PFSK-1 (cell line): ENCODE results near the gene MYO16.

Experiments
- FOXP2 ChIP-seq: optimal IDR thresholded peaks from 2 replicates; pipeline ENCODE3; 2011; ENCODE audit warnings: borderline replicate concordance, control low read depth, inconsistent platforms; ENCODE audit not compliant: insufficient read depth; ENCODE audit errors: extremely low read length, extremely low read depth
- POLR2AphosphoS5 ChIP-seq: IDR thresholded peaks from 2 replicates; pipeline ENCODE4 v1.6.1; 2012; ENCODE audit warnings: low read depth, mild to moderate bottlenecking, control low read depth, low read length, moderate library complexity
- TAF1 ChIP-seq: IDR thresholded peaks from 2 replicates; pipeline ENCODE4 v1.6.1; 2012; ENCODE audit warnings: low read length, control low read depth, borderline replicate concordance; ENCODE audit not compliant: insufficient read depth
- TF ChIP-seq, protein P1 (sequence below), 2 experiments: IDR thresholded peaks; 2 replicates each; pipeline versions ENCODE4 v1.6.1 to v1.8.0; 2011 to 2012; ENCODE audit warnings: low read depth in 2 of 2, low read length in 2 of 2, control low read depth in 1 of 2, inconsistent platforms in 1 of 2, mild to moderate bottlenecking in 1 of 2, moderate library complexity in 1 of 2; ENCODE audit not compliant: insufficient read depth in 1 of 2

DNA sequence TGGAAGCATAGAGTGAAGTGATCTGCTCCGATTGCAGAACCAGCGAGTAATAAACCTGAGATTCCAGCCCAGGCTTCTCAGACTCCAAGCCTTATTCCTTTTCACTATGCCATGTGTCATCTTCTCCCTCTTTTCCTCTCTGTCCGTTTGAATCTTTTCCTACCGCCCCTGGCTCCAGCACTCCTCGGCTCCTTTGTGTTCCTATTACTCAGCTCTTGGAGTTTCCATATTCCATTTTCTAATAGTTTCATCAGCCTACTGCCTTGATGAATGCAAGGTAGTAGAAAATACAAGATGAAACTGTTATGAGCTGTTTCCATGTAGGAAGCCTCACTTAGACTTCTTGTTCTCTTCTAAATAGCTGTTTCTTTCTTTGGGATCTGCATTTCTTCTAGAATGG lies 138.6 kb downstream of the MYO16 start:
- TF ChIP-seq, protein P1, sequence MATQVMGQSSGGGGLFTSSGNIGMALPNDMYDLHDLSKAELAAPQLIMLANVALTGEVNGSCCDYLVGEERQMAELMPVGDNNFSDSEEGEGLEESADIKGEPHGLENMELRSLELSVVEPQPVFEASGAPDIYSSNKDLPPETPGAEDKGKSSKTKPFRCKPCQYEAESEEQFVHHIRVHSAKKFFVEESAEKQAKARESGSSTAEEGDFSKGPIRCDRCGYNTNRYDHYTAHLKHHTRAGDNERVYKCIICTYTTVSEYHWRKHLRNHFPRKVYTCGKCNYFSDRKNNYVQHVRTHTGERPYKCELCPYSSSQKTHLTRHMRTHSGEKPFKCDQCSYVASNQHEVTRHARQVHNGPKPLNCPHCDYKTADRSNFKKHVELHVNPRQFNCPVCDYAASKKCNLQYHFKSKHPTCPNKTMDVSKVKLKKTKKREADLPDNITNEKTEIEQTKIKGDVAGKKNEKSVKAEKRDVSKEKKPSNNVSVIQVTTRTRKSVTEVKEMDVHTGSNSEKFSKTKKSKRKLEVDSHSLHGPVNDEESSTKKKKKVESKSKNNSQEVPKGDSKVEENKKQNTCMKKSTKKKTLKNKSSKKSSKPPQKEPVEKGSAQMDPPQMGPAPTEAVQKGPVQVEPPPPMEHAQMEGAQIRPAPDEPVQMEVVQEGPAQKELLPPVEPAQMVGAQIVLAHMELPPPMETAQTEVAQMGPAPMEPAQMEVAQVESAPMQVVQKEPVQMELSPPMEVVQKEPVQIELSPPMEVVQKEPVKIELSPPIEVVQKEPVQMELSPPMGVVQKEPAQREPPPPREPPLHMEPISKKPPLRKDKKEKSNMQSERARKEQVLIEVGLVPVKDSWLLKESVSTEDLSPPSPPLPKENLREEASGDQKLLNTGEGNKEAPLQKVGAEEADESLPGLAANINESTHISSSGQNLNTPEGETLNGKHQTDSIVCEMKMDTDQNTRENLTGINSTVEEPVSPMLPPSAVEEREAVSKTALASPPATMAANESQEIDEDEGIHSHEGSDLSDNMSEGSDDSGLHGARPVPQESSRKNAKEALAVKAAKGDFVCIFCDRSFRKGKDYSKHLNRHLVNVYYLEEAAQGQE (IDR thresholded peaks at IDR 0.05; ENCODE audit: insufficient read depth in 1 of 2, low read depth in 2 of 2, low read length in 2 of 2) = no peak
- TF ChIP-seq FOXP2 (no peak), POLR2AphosphoS5 (no peak), TAF1 (no peak)
